A673 (cell line): ENCODE data around the gene RNF145.
"Not testable (repeated sequence)": the region's sequence is repeated elsewhere in the genome, so short reads cannot be mapped to it uniquely, and the experiment has no call there.

Experiments
- CTCF ChIP-seq: fragments of 300-800, 200-600 bp; sonication (generic); conservative IDR thresholded peaks from 2 replicates; pipeline ENCODE4 v1.5.1; 2017; ENCODE audit warnings: low read depth, mild to moderate bottlenecking, antibody characterized with exemption, low read length, moderate library complexity, mixed read lengths
- EZH2 ChIP-seq: fragments of 200-600 bp; sonication (generic); IDR thresholded peaks from 2 replicates; pipeline ENCODE4 v1.6.1; 2017; ENCODE audit warnings: borderline replicate concordance, low read depth, mild to moderate bottlenecking, mixed read lengths, antibody characterized with exemption, low read length; ENCODE audit not compliant: poor library complexity, severe bottlenecking

GRCh38 chr5:159228097-159228496, 18.7 kb upstream of the RNF145 start:
- not testable (repeated sequence) for TF ChIP-seq CTCF, EZH2
